Measurements from ENCODE around the gene DELE1.
A peak's percentile ranks its signal among the peaks of the same experiment; 100 is the strongest.

The DELE1 gene

DNA sequence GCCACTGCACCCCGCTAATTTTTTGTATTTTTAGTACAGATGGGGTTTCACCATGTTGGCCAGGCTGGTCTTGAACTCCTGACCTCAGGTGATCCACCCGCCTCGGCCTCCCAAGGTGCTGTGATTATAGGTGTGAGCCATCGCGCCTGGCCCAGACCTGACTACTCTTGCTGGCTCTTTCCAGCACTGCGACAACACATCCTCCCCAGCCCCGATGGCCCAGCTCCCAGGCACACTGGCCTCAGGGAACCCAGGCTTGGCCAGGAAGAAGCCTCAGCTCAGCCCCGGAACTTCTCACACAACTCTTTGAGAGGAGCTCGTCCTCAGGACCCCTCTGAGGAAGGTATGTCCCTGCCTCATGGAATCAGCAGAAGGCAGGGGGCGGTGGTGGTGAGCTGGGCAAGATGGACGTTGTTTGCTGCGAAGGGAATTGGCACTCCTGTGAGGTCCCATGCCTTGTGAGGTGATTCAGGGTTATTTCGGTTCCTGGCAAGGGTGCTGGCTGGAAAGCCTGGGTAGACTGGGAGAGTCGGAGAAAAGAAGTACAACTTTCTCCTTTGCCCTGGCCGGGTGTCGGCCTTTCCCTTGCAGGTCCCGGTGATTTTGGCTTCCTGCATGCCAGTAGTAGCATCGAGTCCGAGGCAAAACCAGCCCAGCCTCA, 5.9 kb downstream of the DELE1 start:
- DNase-seq: no peak

- no peak for DNase-seq
Measured at GRCh38 chr5:141931694-141932093, 8.0 kb downstream of the DELE1 start.

GRCh38 chr5:141933151-141933550, 9.5 kb downstream of the DELE1 start:
- no peak for DNase-seq

- peak; percentile 58 to 81 for DNase-seq
Measured at GRCh38 chr5:141934099-141934844, 10.6 kb downstream of the DELE1 start.

DNA sequence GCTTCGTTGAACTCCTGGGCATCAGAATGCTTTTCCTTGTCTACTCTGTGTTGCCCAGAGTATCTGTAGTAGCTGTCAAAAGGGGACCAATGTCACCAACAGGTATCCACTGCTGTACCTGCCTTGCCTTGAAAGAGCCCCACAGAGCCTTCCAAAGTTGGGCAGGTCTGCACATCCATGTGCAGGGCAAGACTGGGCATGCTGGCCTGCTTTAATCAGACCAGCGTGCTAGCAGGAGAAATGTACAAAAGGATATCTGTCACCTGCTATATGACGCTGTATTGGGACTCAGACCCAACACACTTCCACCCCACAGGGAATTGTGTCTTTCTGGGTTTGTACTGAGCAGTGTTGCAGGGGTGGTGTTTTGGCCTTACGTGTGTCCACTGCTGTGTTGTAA, 11.9 kb downstream of the DELE1 start:
- no peak for DNase-seq

DNA sequence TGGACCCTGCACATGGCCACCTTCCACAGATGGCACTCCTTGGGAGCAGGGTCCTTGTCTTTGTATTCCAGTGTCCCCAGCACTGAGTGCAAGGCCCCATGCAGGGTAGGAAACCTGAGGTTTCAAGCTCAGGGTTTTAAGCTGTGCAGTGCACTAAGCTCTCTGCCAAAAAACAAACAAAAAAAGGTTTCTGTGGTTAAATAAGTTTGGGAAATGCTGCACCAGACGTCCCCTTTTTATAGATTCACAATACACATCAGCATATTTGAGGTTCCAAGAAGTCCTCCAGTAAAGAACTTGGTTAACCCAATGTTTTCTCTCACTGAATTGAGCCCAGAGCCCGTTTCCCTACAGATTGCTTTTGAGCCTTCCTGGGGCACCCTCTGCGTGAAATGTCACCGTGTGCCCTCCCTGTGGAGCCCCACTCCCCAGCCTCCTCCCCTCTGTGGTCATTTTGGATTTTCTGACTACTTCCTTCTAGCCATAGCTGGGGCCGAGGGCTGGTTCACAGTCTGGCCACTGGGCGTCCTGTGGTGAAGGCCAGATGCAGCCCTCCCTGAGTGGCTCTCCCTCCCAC, 17.1 kb downstream of the DELE1 start:
- DNase-seq: no peak

GRCh38 chr5:141941307-141941706, 17.6 kb downstream of the DELE1 start:
- no peak for DNase-seq

DNA sequence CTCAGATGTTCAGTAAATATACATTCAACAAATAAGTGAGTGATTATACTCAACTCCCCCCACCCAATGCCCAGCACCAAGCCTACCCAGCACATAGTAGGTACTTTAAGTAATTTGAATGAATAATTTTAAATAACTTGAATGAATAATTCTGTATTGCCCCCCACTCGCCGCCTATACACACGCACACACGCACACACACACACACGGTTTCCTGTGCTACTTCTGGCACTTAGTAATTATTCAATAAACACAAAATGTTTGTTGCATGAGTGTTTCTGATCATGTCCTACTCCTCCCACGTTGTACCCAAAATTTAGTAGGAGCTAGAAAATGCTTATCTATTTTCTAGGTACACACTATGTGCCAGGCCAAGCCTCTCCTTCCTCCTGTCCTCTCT, 18.1 kb downstream of the DELE1 start:
- no peak for DNase-seq

- DNase-seq: no peak
Measured at GRCh38 chr5:141942185-141942857, 18.6 kb downstream of the DELE1 start.

GRCh38 chr5:141944076-141944475, 20.4 kb downstream of the DELE1 start:
- no peak for DNase-seq

DNA sequence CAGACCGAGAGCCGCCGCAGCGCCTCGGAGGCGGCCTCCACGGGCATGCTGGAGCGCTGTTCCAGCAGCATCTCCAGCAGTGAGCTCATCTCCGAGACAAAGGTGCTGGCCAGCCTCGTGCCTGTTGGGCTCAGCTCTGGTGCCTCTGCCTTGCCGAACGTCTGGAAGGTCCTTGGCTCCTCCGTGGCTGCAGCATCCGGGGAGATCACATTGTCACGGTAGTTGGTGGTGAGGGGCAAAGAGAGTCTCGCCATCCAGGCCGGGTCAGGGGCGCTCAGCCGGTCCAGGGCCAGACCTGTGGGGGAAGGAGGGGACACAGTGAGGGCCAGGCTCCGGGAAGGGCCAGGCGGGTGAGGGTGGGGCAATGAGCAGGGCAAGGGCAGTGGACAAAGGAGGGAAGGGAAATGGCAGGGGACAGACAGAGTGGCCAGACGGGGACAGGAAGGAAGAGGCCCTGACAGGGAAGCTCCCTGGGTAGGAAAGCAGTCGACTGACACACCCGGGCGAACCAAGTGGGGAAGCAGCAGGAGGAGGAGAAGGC, 21.9 kb downstream of the DELE1 start:
- DNase-seq: no peak

- no peak for DNase-seq
Measured at GRCh38 chr5:141947316-141947715, 23.6 kb downstream of the DELE1 start.

- DNase-seq: no peak
Measured at GRCh38 chr5:141948812-141949211, 25.1 kb downstream of the DELE1 start.

DNA sequence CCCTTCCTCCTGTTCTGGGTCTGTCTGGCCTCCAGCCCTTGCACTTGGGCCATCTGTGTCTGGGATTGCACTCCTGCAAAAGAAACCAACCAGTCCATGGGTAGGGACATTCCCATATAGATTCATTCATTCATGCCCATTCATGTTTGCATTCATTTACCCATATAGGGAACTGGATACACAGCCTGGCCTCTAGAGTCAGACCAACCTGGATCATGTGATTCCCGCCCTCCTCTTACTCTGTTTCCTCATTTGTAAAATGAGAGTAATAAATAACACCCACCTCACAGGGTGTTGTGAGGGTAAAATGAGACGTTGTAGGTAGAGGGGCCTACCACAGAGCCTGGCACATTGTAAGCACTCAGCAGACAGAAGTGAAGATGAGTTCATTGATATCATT, 25.8 kb downstream of the DELE1 start:
- DNase-seq: no peak

- no peak for DNase-seq
Measured at GRCh38 chr5:141950207-141951005, 26.7 kb downstream of the DELE1 start.

DNA sequence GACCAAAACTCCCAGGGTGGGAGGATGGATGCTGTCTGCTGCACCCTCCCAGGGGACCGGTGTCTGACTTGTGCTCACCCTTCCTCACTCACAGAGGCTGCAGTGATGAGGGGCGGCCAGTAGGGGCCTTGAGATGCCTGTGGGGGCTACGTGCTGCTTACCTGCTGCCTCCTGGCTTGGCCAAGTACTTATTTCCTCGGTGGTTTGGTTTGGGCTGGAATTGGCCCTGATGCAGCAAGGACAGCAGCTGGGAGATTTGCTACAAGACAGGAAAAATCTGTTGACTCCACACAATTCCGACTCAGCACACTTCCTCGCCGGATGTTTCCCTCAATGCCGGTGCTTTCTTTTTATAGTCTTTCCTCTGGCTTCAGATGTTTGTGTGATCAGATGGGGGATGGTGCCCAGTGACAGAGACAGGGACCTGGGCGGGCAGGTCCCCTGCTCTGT, 27.7 kb downstream of the DELE1 start:
- DNase-seq: peak in 1 of 2 experiments; percentile 10

DNA sequence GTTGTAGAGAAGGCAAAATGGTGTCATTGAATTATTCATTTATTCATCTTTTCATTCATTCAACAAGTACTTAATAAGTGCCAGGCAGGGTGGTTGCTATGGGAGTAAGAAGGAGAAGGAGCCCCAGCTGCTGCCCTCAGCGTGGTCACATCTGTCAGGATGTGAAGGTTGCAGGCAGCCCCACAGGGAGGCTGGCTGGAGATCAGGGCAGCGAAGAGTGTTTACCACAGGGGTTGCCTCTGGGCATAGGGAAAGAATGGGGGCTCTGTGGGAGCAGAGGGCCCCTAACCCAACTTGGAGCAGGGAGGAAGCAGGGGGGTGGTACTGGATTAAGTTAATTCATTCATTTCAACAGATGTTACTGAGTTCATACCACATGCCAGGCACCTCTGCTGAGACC, 28.3 kb downstream of the DELE1 start:
- no peak for DNase-seq

DNA sequence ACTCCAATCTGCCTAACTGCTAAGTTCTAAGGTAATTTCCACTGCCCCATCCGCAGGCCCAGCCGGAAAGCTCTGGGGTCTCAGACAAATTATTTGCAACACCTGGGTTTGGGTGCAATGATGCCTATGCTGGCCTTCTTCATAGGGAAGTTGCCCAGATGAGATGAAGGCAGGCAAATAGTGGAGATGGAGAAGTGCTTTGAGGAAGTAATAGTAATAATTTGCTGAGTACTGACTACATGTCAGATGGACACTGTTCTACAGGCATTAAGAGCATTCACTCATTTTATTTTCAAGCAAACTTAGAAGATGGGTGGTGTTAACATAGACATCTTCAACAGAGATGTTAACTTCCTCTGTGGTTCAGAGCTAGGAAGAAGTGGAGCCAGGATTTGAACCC, 30.5 kb downstream of the DELE1 start:
- DNase-seq: no peak

DNA sequence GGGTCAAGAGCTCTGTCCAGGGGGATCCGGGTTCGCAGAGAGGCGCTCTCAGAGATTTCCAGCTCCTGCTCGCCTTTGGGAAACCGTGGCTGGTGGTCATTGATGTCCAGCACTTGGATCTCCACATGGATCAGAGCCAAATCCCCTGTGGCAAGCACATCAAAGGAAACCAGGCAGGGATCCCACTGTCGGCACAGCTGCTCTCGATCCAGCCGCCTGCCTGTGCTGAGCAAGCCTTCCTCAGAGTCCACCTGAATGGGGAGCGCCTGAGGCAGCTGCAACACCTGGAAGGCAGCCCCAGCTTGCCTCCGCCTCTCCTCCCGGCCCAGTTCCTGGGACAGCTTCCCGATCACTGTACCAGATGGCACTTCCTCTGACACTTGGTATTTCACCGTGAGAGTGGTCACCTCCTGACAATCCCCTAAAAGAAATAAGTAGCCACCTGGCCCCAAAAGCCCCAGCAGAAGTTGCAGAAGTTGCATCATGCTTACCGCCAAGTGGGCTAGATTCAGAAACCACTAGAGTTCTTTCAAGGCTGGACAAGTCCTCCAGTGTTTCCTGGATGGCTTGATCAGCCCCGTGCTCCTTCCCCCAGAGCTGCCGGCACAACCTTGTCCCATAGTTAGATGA, 33.8 kb downstream of the DELE1 start:
- peak in 1 of 2 experiments; percentile 12 for DNase-seq

DNA sequence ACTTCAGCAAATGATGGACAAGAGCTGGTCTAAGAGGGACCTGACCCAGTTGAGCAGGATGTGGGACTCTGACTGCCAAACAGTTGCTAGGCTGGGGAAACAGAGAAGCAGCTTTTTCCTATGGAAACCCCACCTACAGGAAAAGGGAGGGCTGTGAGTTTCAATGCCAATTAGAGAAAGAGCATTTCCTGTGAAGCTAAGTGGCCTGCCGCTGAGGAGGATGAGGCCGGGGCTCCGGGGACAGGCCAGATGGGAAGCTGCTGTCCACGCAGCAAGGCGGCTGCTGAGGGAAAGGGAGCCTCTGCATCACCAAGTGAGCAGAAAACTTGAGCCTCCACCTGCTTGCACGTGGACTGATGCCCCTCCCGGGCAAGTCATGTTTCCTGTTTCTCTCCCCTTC, 34.4 kb downstream of the DELE1 start, which contains the start of gene PCDH12:
TSS of gene PCDH12 (minus strand) at position 90 of the 400 bp plus-strand sequence. CDS start 351 bp downstream, outside the sequence.
- no peak for DNase-seq

DNA sequence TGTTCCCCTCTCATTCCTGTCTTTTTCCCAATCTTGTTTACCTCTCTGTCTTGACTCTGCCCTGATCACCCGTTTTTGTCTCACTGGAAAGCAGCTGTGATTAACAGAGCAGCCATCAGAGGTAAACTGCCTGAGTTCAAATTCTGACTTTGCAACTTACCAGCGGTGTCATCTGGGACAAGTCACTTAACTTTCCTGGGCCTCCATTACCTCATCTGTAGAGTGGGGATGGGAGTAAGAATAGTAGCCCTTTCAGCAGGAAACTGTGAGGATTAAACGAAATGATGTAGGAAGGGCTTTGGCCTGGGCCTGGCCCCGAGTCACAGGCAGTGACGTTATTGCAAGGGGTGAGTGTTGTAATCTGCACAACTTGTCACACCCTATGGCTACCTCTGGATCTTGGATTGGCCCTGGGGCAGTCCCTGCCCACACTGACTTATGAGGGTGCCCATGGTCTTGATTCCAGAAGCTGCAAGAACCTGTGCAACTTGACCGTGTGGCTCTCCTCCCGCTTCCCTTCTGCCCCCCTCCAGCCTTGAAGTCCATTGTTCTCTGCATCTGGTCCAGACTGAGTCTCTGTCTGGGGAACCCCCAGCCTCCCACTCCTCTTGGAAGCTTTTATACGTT, 35.0 kb downstream of the DELE1 start:
- no peak for DNase-seq
